H9 (cell line): Measurements from ENCODE around the gene PIAS2. TPM values are rescaled to one million over a fixed set of nuclear protein-coding genes. Genes with fewer than 3 reads are reported as not detected.

Experiments used
- DNase-seq: peaks from one replicate; pipeline ENCODE4 v3.0.0-alpha.2; 2017
- H2AFZ ChIP-seq: one replicate; pipeline ENCODE4 v1.6.1; 2013; ENCODE audit warnings: mild to moderate bottlenecking, low read length, control low read depth, moderate library complexity
- H2AK5ac ChIP-seq: 2 replicates; pipeline ENCODE4 v1.6.1; 2013; ENCODE audit warnings: low read length, control low read depth, mixed read lengths; ENCODE audit not compliant: insufficient read length
- H2BK120ac ChIP-seq: one replicate; pipeline ENCODE4 v1.6.1; 2013; ENCODE audit warnings: low read depth, mild to moderate bottlenecking, low read length, control low read depth, inconsistent platforms; ENCODE audit not compliant: poor library complexity, severe bottlenecking
- H2BK12ac ChIP-seq: 2 replicates; pipeline ENCODE4 v1.6.1; 2013; ENCODE audit warnings: low read length, control low read depth, mixed read lengths, low read depth; ENCODE audit not compliant: insufficient read length
- H2BK15ac ChIP-seq: 2 replicates; pipeline ENCODE4 v1.6.1; 2013; ENCODE audit warnings: low read depth, low read length, control low read depth
- H2BK20ac ChIP-seq: one replicate; pipeline ENCODE4 v1.6.1; 2013; ENCODE audit warnings: low read depth, mild to moderate bottlenecking, low read length, control low read depth, inconsistent platforms; ENCODE audit not compliant: poor library complexity, severe bottlenecking
- H2BK5ac ChIP-seq: 2 replicates; pipeline ENCODE4 v1.6.1; 2013; ENCODE audit warnings: low read length, control low read depth, mixed read lengths; ENCODE audit not compliant: insufficient read length
- H3K14ac ChIP-seq: 2 replicates; pipeline ENCODE4 v1.6.1; 2013; ENCODE audit warnings: low read length, control low read depth; ENCODE audit not compliant: insufficient read depth
- H3K18ac ChIP-seq: 2 replicates; pipeline ENCODE4 v1.6.1; 2013; ENCODE audit warnings: low read depth, mild to moderate bottlenecking, mixed read lengths, low read length, control low read depth; ENCODE audit not compliant: insufficient read length
- H3K23ac ChIP-seq: 2 replicates; pipeline ENCODE4 v1.6.1; 2013; ENCODE audit warnings: low read length, control low read depth, mixed read lengths, low read depth; ENCODE audit not compliant: insufficient read length
- H3K23me2 ChIP-seq: 2 replicates; pipeline ENCODE4 v1.6.1; 2013; ENCODE audit warnings: low read depth, mild to moderate bottlenecking, mixed read lengths, low read length, control low read depth; ENCODE audit not compliant: insufficient read length, poor library complexity, severe bottlenecking
- H3K27ac ChIP-seq: 2 replicates; pipeline ENCODE4 v1.5.1; 2013; ENCODE audit warnings: low read length, control low read depth, mixed read lengths, low read depth; ENCODE audit not compliant: insufficient read length
- H3K27me3 ChIP-seq: 2 replicates; pipeline ENCODE4 v1.6.1; 2013; ENCODE audit warnings: low read length, control low read depth, inconsistent platforms; ENCODE audit not compliant: insufficient read depth
- H3K4ac ChIP-seq: 2 replicates; pipeline ENCODE4 v1.6.1; 2013; ENCODE audit warnings: low read depth, mild to moderate bottlenecking, control low read depth, inconsistent platforms, low read length, moderate library complexity
- H3K4me1 ChIP-seq: 2 replicates; pipeline ENCODE4 v1.6.1; 2013; ENCODE audit warnings: low read length, control low read depth, inconsistent platforms; ENCODE audit not compliant: insufficient read depth
- H3K4me2 ChIP-seq: 2 replicates; pipeline ENCODE4 v1.6.1; 2013; ENCODE audit warnings: low read length, control low read depth, mixed read lengths; ENCODE audit not compliant: insufficient read length, insufficient read depth
- H3K56ac ChIP-seq: 2 replicates; pipeline ENCODE4 v1.6.1; 2013; ENCODE audit warnings: low read depth, mild to moderate bottlenecking, mixed read lengths, low read length, control low read depth; ENCODE audit not compliant: insufficient read length
- H3K79me1 ChIP-seq: 2 replicates; pipeline ENCODE4 v1.6.1; 2013; ENCODE audit warnings: low read depth, mild to moderate bottlenecking, moderate library complexity, low read length, control low read depth, inconsistent platforms; ENCODE audit not compliant: insufficient read depth, poor library complexity, severe bottlenecking
- H3K79me2 ChIP-seq: 2 replicates; pipeline ENCODE4 v1.6.1; 2013; ENCODE audit warnings: low read length, control low read depth, inconsistent platforms; ENCODE audit not compliant: insufficient read depth
- H3K9ac ChIP-seq: 2 replicates; pipeline ENCODE4 v1.6.1; 2013; ENCODE audit warnings: low read length, control low read depth, mixed read lengths; ENCODE audit not compliant: insufficient read length; ENCODE audit errors: extremely low read depth
- H3K9me3 ChIP-seq: one replicate; pipeline ENCODE4 v1.6.1; 2013; ENCODE audit warnings: low read depth, low read length, inconsistent platforms; ENCODE audit not compliant: control insufficient read depth
- H3T11ph ChIP-seq: one replicate; pipeline ENCODE4 v1.6.1; 2013; ENCODE audit warnings: mild to moderate bottlenecking, low read length, control low read depth, inconsistent platforms
- H4K20me1 ChIP-seq: one replicate; pipeline ENCODE4 v1.6.1; 2013; ENCODE audit not compliant: control insufficient read depth, insufficient read length, insufficient read depth
- H4K5ac ChIP-seq: 2 replicates; pipeline ENCODE4 v1.6.1; 2013; ENCODE audit warnings: low read depth, mild to moderate bottlenecking, mixed read lengths, low read length, control low read depth; ENCODE audit not compliant: insufficient read length
- H4K8ac ChIP-seq: replicated peaks from 2 replicates; pipeline ENCODE4 v1.6.1; 2013; ENCODE audit warnings: low read length, control low read depth, mixed read lengths, low read depth; ENCODE audit not compliant: insufficient read length
- H4K91ac ChIP-seq: 2 replicates; pipeline ENCODE4 v1.6.1; 2013; ENCODE audit warnings: low read depth, mild to moderate bottlenecking, moderate library complexity, mixed read lengths, low read length, control low read depth; ENCODE audit not compliant: insufficient read length
- H3K27ac Mint-ChIP-seq, 3 experiments: 2 replicates in 2 of 3; 3 replicates in 1 of 3; pipeline ENCODE4 v1.8.0; 2020 to 2021; ENCODE audit warnings: mixed read lengths in 3 of 3, mild to moderate bottlenecking in 1 of 3, moderate library complexity in 1 of 3
- H3K27me3 Mint-ChIP-seq: 2 replicates; pipeline ENCODE4 v1.8.0; 2021; ENCODE audit warnings: low read depth, mild to moderate bottlenecking, moderate library complexity, mixed read lengths
- H3K36me3 Mint-ChIP-seq, 3 experiments: 2 replicates in 2 of 3; 3 replicates in 1 of 3; pipeline ENCODE4 v1.8.0; 2020 to 2021; ENCODE audit warnings: low read depth in 3 of 3, mixed read lengths in 3 of 3; ENCODE audit not compliant: insufficient read depth in 1 of 3
- H3K4me1 Mint-ChIP-seq, 2 experiments: 2 replicates each; pipeline ENCODE4 v1.8.0; 2020; ENCODE audit warnings: mixed read lengths in 2 of 2
- H3K4me3 Mint-ChIP-seq, 2 experiments: 2 replicates in 1 of 2; 3 replicates in 1 of 2; pipeline ENCODE4 v1.8.0; 2020 to 2021; ENCODE audit warnings: mild to moderate bottlenecking in 2 of 2, mixed read lengths in 2 of 2, moderate library complexity in 1 of 2
- H3K9me3 Mint-ChIP-seq, 2 experiments: 2 replicates in 1 of 2; 3 replicates in 1 of 2; pipeline ENCODE4 v1.8.0; 2020; ENCODE audit warnings: mild to moderate bottlenecking in 2 of 2, mixed read lengths in 2 of 2, moderate library complexity in 1 of 2
- WGBS: extraction: QIAGEN DNeasy Blood & Tissue Kit; methylation state at CpG from one replicate; pipeline ENCODE4 v1.1.7; 2013; ENCODE audit warnings: missing lambda C conversion rate, low lambda C conversion rate, mixed read lengths; ENCODE audit not compliant: insufficient read length; ENCODE audit errors: extremely low coverage; 5-methylcytosine and 5-hydroxymethylcytosine counted together
- total RNA-seq: library from RNA; stranded (reverse); gene quantifications from 2 replicates; pipeline ENCODE4 v1.2.1, GENCODE V29; 2021
- TF ChIP-seq, protein P1 (sequence below): fragments of 200-600 bp; sonication (generic); conservative IDR thresholded peaks from 3 replicates; pipeline ENCODE4 v1.8.0; 2021; ENCODE audit warnings: antibody characterized with exemption, mild to moderate bottlenecking

Gene PIAS2
- total RNA-seq, 1 experiment from 2014 or later = 58.4 TPM

- peaks cover 10% of the 10 kb centered on the region; the same call in 1 of the 2 replicates for H3K79me2 ChIP-seq
- H4K8ac ChIP-seq = no peak overlapping the region
- no peaks in the 10 kb centered on the region for H4K20me1 ChIP-seq
- H3K36me3 Mint-ChIP-seq = peaks cover 25 to 47% (median 38%) of the 10 kb centered on the region in 3 experiments
- no peak overlapping the region for H4K91ac ChIP-seq
- no peak overlapping the region for H3K4me2 ChIP-seq
- H3K79me1 ChIP-seq = peaks cover 13% of the 10 kb centered on the region
- 0 out of 7 replicates have a peak overlapping the region, but pooled peaks of 1 of the 3 experiments have one; percentile 81 for H3K27ac Mint-ChIP-seq
- TF ChIP-seq, protein P1, sequence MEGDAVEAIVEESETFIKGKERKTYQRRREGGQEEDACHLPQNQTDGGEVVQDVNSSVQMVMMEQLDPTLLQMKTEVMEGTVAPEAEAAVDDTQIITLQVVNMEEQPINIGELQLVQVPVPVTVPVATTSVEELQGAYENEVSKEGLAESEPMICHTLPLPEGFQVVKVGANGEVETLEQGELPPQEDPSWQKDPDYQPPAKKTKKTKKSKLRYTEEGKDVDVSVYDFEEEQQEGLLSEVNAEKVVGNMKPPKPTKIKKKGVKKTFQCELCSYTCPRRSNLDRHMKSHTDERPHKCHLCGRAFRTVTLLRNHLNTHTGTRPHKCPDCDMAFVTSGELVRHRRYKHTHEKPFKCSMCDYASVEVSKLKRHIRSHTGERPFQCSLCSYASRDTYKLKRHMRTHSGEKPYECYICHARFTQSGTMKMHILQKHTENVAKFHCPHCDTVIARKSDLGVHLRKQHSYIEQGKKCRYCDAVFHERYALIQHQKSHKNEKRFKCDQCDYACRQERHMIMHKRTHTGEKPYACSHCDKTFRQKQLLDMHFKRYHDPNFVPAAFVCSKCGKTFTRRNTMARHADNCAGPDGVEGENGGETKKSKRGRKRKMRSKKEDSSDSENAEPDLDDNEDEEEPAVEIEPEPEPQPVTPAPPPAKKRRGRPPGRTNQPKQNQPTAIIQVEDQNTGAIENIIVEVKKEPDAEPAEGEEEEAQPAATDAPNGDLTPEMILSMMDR = no peak
- H2AFZ ChIP-seq = no peak overlapping the region
- H3K9me3 ChIP-seq = no peaks in the 10 kb centered on the region
- H3K4me3 Mint-ChIP-seq = no peak overlapping the region
- H3T11ph ChIP-seq = no peak overlapping the region
- H2BK15ac ChIP-seq = no peak overlapping the region
- no peak overlapping the region for H3K23ac ChIP-seq
- H3K18ac ChIP-seq = no peak overlapping the region
- no peak for DNase-seq
- no peaks in the 10 kb centered on the region for H3K27me3 Mint-ChIP-seq
- peaks cover 7 to 16% of the 10 kb centered on the region in 2 experiments for H3K9me3 Mint-ChIP-seq
- H3K4me1 Mint-ChIP-seq = peaks cover 13 to 15% of the 10 kb centered on the region in 2 experiments
- no CpG with 5 or more reads among the region's 3 CpGs for WGBS
- H2BK5ac ChIP-seq = no peak overlapping the region
- no peak overlapping the region for H3K4ac ChIP-seq
- H4K5ac ChIP-seq = no peak overlapping the region
- no peaks in the 10 kb centered on the region for H3K23me2 ChIP-seq
- no peak overlapping the region for H2BK120ac ChIP-seq
- no peak overlapping the region for H2BK12ac ChIP-seq
- H3K56ac ChIP-seq = no peak overlapping the region
- H3K9ac ChIP-seq = no peak overlapping the region
- H3K14ac ChIP-seq = no peak overlapping the region
- H2AK5ac ChIP-seq = no peak overlapping the region
- H3K4me1 ChIP-seq = peaks cover 2% of the 10 kb centered on the region; the same call in 1 of the 2 replicates
- no peak overlapping the region for H3K27ac ChIP-seq
- H2BK20ac ChIP-seq = no peak overlapping the region
- H3K27me3 ChIP-seq = no peaks in the 10 kb centered on the region
These were observed 13.9 kb downstream of the PIAS2 start for GRCh38 chr18:46903406-46903805.
